H1 (cell line): Measurements from ENCODE around the gene LY6G5C. TPM values are rescaled to one million over a fixed set of nuclear protein-coding genes. Genes with fewer than 3 reads are reported as not detected.

Experiments used
- CTCF ChIA-PET: fragments of 300-600 bp; sonication (Branson Sonifier 250); formaldehyde crosslinking; loops from one replicate; lab custom pipeline; 2021; ENCODE audit not compliant: partially characterized antibody; lab: Charles Lee
- POLR2A ChIA-PET: fragments of 300-600 bp; sonication (Branson Sonifier 250); formaldehyde crosslinking; loops from one replicate; lab custom pipeline; 2021; ENCODE audit warnings: inconsistent platforms; ENCODE audit not compliant: partially characterized antibody; lab: Charles Lee
- DNase-seq, 2 experiments: peaks; one replicate each; pipeline versions ENCODE4 v3.0.0 to v3.0.0-alpha.2; 2010 to 2022; ENCODE audit warnings: low spot score in 2 of 2, low read depth in 1 of 2, mixed read lengths in 1 of 2
- FAIRE-seq: peaks from 2 replicates; lab custom pipeline; 2011; peaks lifted over from hg19 to GRCh38; lab: Jason Lieb, UNC
- H2AFZ ChIP-seq: 2 replicates; pipeline ENCODE4 v1.8.1; 2012; ENCODE audit warnings: low read length, inconsistent platforms
- H2AK5ac ChIP-seq: 2 replicates; pipeline ENCODE4 v1.6.1; 2013; ENCODE audit warnings: low read depth, low read length
- H2BK120ac ChIP-seq: replicated peaks from 2 replicates; pipeline ENCODE3; 2013; ENCODE audit warnings: low read depth, low read length, inconsistent platforms
- H2BK12ac ChIP-seq: 2 replicates; pipeline ENCODE4 v1.6.1; 2013; ENCODE audit warnings: low read depth, low read length
- H2BK15ac ChIP-seq: 2 replicates; pipeline ENCODE4 v1.6.1; 2013; ENCODE audit warnings: low read length
- H2BK20ac ChIP-seq: 2 replicates; pipeline ENCODE4 v1.6.1; 2013; ENCODE audit warnings: low read length
- H2BK5ac ChIP-seq: 2 replicates; pipeline ENCODE4 v1.6.1; 2013; ENCODE audit warnings: low read depth, low read length
- H3K14ac ChIP-seq: 2 replicates; pipeline ENCODE4 v1.6.1; 2013; ENCODE audit warnings: inconsistent platforms; ENCODE audit not compliant: insufficient read length
- H3K18ac ChIP-seq: 2 replicates; pipeline ENCODE4 v1.6.1; 2013; ENCODE audit warnings: low read length; ENCODE audit errors: extremely low read depth
- H3K23ac ChIP-seq: 2 replicates; pipeline ENCODE4 v1.6.1; 2013; ENCODE audit warnings: inconsistent platforms; ENCODE audit not compliant: insufficient read length
- H3K23me2 ChIP-seq: 2 replicates; pipeline ENCODE4 v1.6.1; 2013; ENCODE audit warnings: low read depth, low read length
- H3K27ac ChIP-seq: 2 replicates; pipeline ENCODE4 v1.6.1; 2011; ENCODE audit warnings: low read depth, low read length, inconsistent platforms
- H3K27me3 ChIP-seq, 4 experiments: replicated peaks in 1 of 4; 1 replicate in 1 of 4; 2 replicates in 3 of 4; pipeline versions ENCODE4 v1.6.1 to v1.8.1; 2011 to 2013; ENCODE audit warnings: low read length in 3 of 4, mild to moderate bottlenecking in 3 of 4, inconsistent platforms in 2 of 4, mixed read lengths in 2 of 4, moderate library complexity in 1 of 4; ENCODE audit not compliant: control insufficient read depth in 3 of 4, insufficient read depth in 3 of 4; ENCODE audit errors: extremely low read depth in 1 of 4
- H3K36me3 ChIP-seq, 4 experiments: 2 replicates each; pipeline versions ENCODE4 v1.6.1 to v1.8.1; 2011 to 2013; ENCODE audit warnings: mild to moderate bottlenecking in 4 of 4, low read length in 3 of 4, moderate library complexity in 2 of 4, control low read depth in 1 of 4, inconsistent platforms in 1 of 4; ENCODE audit not compliant: insufficient read depth in 4 of 4, control insufficient read depth in 2 of 4
- H3K4ac ChIP-seq: replicated peaks from 2 replicates; pipeline ENCODE3; 2013; ENCODE audit warnings: low read length, low read depth, mixed read lengths, inconsistent platforms; ENCODE audit not compliant: insufficient read length
- H3K4me1 ChIP-seq, 4 experiments: replicated peaks in 1 of 4; 1 replicate in 1 of 4; 2 replicates in 3 of 4; pipeline versions ENCODE4 v1.6.1 to v1.8.1; 2011 to 2013; ENCODE audit warnings: low read length in 3 of 4, inconsistent platforms in 2 of 4, mixed read lengths in 1 of 4; ENCODE audit not compliant: insufficient read depth in 4 of 4, control insufficient read depth in 3 of 4
- H3K4me2 ChIP-seq, 2 experiments: 2 replicates each; pipeline versions ENCODE4 v1.6.1 to v1.8.1; 2011 to 2013; ENCODE audit warnings: low read depth in 2 of 2, low read length in 2 of 2, control low read depth in 1 of 2, inconsistent platforms in 1 of 2, mild to moderate bottlenecking in 1 of 2; ENCODE audit not compliant: insufficient read depth in 1 of 2
- H3K4me3 ChIP-seq, 4 experiments: fragments of 200-600, 300-600 bp in 1 of 4; sonication (generic), shearing (Covaris generic), sonication (Bioruptor Twin) in 1 of 4; 2 replicates each; pipeline versions ENCODE4 v1.5.1 to v1.8.1; 2011 to 2016; ENCODE audit warnings: low read length in 4 of 4, low read depth in 3 of 4, control low read depth in 2 of 4, inconsistent platforms in 2 of 4, mild to moderate bottlenecking in 2 of 4, mixed read lengths in 1 of 4, moderate library complexity in 1 of 4; ENCODE audit not compliant: insufficient read depth in 2 of 4; ENCODE audit errors: extremely low read depth in 1 of 4
- H3K56ac ChIP-seq: replicated peaks from 2 replicates; pipeline ENCODE3; 2013; ENCODE audit warnings: low read depth, mild to moderate bottlenecking, mixed read lengths, low read length, inconsistent platforms; ENCODE audit not compliant: insufficient read length
- H3K79me1 ChIP-seq: 2 replicates; pipeline ENCODE4 v1.6.1; 2013; ENCODE audit warnings: low read depth, low read length, control low read depth
- H3K79me2 ChIP-seq, 2 experiments: 2 replicates each; pipeline versions ENCODE4 v1.6.1 to v1.8.1; 2012 to 2013; ENCODE audit warnings: low read length in 2 of 2, mild to moderate bottlenecking in 2 of 2, inconsistent platforms in 1 of 2; ENCODE audit not compliant: insufficient read depth in 2 of 2, control insufficient read depth in 1 of 2
- H3K9ac ChIP-seq, 4 experiments: replicated peaks in 1 of 4; 1 replicate in 1 of 4; 2 replicates in 3 of 4; pipeline versions ENCODE4 v1.6.1 to v1.8.1; 2011 to 2013; ENCODE audit warnings: low read depth in 3 of 4, low read length in 3 of 4, control low read depth in 2 of 4, mild to moderate bottlenecking in 2 of 4, moderate library complexity in 2 of 4, inconsistent platforms in 1 of 4; ENCODE audit errors: extremely low read depth in 1 of 4
- H3K9me3 ChIP-seq, 2 experiments: 2 replicates each; pipeline versions ENCODE4 v1.6.1 to v1.8.1; 2012 to 2013; ENCODE audit warnings: mild to moderate bottlenecking in 2 of 2, moderate library complexity in 2 of 2, control low read depth in 1 of 2, inconsistent platforms in 1 of 2, low read depth in 1 of 2, low read length in 1 of 2, mixed read lengths in 1 of 2; ENCODE audit not compliant: insufficient read depth in 2 of 2
- H4K20me1 ChIP-seq, 2 experiments: replicated peaks in 1 of 2; 2 replicates each; pipeline versions ENCODE3 to v1.8.1; 2011 to 2013; ENCODE audit warnings: inconsistent platforms in 2 of 2, low read length in 2 of 2, mild to moderate bottlenecking in 1 of 2; ENCODE audit not compliant: insufficient read depth in 2 of 2, control insufficient read depth in 1 of 2
- H4K5ac ChIP-seq: 2 replicates; pipeline ENCODE4 v1.6.1; 2013; ENCODE audit warnings: low read length, low read depth, mixed read lengths, inconsistent platforms; ENCODE audit not compliant: insufficient read length
- H4K8ac ChIP-seq: 2 replicates; pipeline ENCODE4 v1.8.0; 2013; ENCODE audit warnings: mild to moderate bottlenecking, moderate library complexity, low read length, inconsistent platforms; ENCODE audit not compliant: insufficient read depth; ENCODE audit errors: extremely low read depth
- H4K91ac ChIP-seq: replicated peaks from 2 replicates; pipeline ENCODE3; 2013; ENCODE audit warnings: low read length, mixed read lengths, inconsistent platforms; ENCODE audit not compliant: insufficient read length
- BACH1 ChIP-seq: IDR thresholded peaks from 2 replicates; pipeline ENCODE4 v1.6.1; 2012; ENCODE audit warnings: low read length, improper control_type of control experiment
- BRCA1 ChIP-seq: IDR thresholded peaks from 2 replicates; pipeline ENCODE4 v1.6.1; 2012; ENCODE audit warnings: low read depth, low read length, improper control_type of control experiment
- CHD2 ChIP-seq: IDR thresholded peaks from 2 replicates; pipeline ENCODE4 v1.6.1; 2012; ENCODE audit warnings: low read length, improper control_type of control experiment
- CREB1 ChIP-seq: IDR thresholded peaks from 2 replicates; pipeline ENCODE4 v1.6.1; 2012; ENCODE audit warnings: inconsistent platforms
- KDM1A ChIP-seq: fragments of 200-600, 300-600 bp; sonication (generic); IDR thresholded peaks from 2 replicates; pipeline ENCODE4 v1.7.1; 2016; ENCODE audit warnings: mild to moderate bottlenecking, low read length, borderline replicate concordance
- NRF1 ChIP-seq: IDR thresholded peaks from 2 replicates; pipeline ENCODE4 v1.6.1; 2011; ENCODE audit warnings: mild to moderate bottlenecking, low read depth, low read length, improper control_type of control experiment
- POLR2A ChIP-seq, 2 experiments: IDR thresholded peaks; 1 replicate in 1 of 2; 2 replicates in 1 of 2; pipeline ENCODE4 v1.6.1; 2011; ENCODE audit warnings: low read depth in 2 of 2, low read length in 2 of 2, mild to moderate bottlenecking in 2 of 2; ENCODE audit errors: control extremely low read depth in 1 of 2
- RBBP5 ChIP-seq: IDR thresholded peaks from 2 replicates; pipeline ENCODE4 v1.7.1; 2012; ENCODE audit warnings: low read depth, mild to moderate bottlenecking, inconsistent platforms, low read length, moderate library complexity, borderline replicate concordance
- SIN3A ChIP-seq, 2 experiments: IDR thresholded peaks in 1 of 2; conservative IDR thresholded peaks in 1 of 2; 2 replicates each; pipeline ENCODE4 v1.6.1; 2011 to 2012; ENCODE audit warnings: low read length in 2 of 2, improper control_type of control experiment in 1 of 2, low read depth in 1 of 2, mild to moderate bottlenecking in 1 of 2
- SIX5 ChIP-seq: IDR thresholded peaks from 2 replicates; pipeline ENCODE4 v1.6.1; 2011; ENCODE audit warnings: mild to moderate bottlenecking, low read depth, low read length
- SP1 ChIP-seq: IDR thresholded peaks from 2 replicates; pipeline ENCODE4 v1.6.1; 2011; ENCODE audit warnings: low read depth, low read length
- SRF ChIP-seq: IDR thresholded peaks from 2 replicates; pipeline ENCODE4 v1.6.1; 2011; ENCODE audit warnings: mild to moderate bottlenecking, low read depth, low read length, moderate library complexity
- TAF1 ChIP-seq: IDR thresholded peaks from 2 replicates; pipeline ENCODE4 v1.6.1; 2011; ENCODE audit warnings: mild to moderate bottlenecking, low read depth, low read length
- TEAD4 ChIP-seq: IDR thresholded peaks from 2 replicates; pipeline ENCODE4 v1.6.1; 2012; ENCODE audit warnings: low read depth, low read length, inconsistent platforms, mixed read lengths
- WGBS, 2 experiments: shearing (Covaris generic) in 1 of 2; methylation state at CpG; one replicate each; pipeline versions ENCODE4 v1.1.6 to v1.1.7; 2013 to 2015; ENCODE audit warnings: low lambda C conversion rate in 2 of 2, mixed read lengths in 2 of 2, inconsistent platforms in 1 of 2, low coverage in 1 of 2, missing lambda C conversion rate in 1 of 2; ENCODE audit not compliant: insufficient replicate concordance in 2 of 2, insufficient coverage in 1 of 2, insufficient read length in 1 of 2; ENCODE audit errors: extremely low coverage in 1 of 2, missing lambda C conversion rate in 1 of 2; 5-methylcytosine and 5-hydroxymethylcytosine counted together
- polyA plus RNA-seq, 7 experiments: library from polyadenylated mRNA; depleted of rRNA in 3 of 7; stranded (reverse) in 5 of 7; unstranded in 2 of 7; fragments of >200 nt in 5 of 7; fragments of 200-250 nt in 2 of 7; gene quantifications; 1 replicate in 5 of 7; 2 replicates in 1 of 7; 4 replicates in 1 of 7; pipeline versions ENCODE4 v1.2.1 to v1.2.3, GENCODE V29; 2011 to 2013; ENCODE audit warnings: missing spikeins in 2 of 7, mixed read lengths in 2 of 7
- total RNA-seq: library from RNA; stranded (reverse); fragmentation: NEBNext Ultra II Directional; extraction: Animal tissue kit (Norgen Biotek cat#: 25700); gene quantifications from 2 replicates; pipeline ENCODE4 v1.2.1, GENCODE V29; 2021
- TF ChIP-seq, protein P1 (sequence below): IDR thresholded peaks from 2 replicates; pipeline ENCODE4 v1.6.1; 2011; ENCODE audit warnings: low read length, improper control_type of control experiment

Gene LY6G5C
- total and polyA plus RNA-seq, 2 of the 8 experiments (the other 6 are each of a cell fraction or from before 2014, with no cell fraction given), result 1.1 to 1.8 TPM

DNA sequence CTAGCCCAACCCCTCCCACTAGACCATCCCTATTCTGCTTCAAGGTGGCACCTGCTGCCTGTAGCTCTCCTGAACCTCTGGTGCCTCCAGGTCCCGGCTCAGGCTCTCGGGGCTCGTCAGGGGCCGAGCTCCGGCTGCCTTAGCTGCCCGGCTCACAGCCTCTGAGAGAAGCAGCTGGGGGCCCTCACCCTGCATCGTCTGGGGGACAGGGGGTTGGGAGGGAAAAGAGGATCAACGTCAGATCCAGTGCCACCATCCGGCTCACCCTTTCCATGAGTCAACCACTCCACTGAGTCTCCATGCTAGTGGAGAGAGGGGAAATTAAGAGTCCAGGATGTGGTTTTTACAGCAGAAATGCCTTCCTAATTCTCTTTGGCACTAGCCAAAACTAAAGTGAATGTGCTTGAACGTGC is 41.4 kb downstream of the LY6G5C start:
- Histone ChIP-seq H2BK120ac (no peak overlapping the region), H2BK20ac (no peak overlapping the region), H3K23ac (no peak overlapping the region), H3K4me3 (no peak overlapping the region), H3K56ac (no peak overlapping the region), H4K5ac (no peak overlapping the region), H3K18ac (no peak overlapping the region), H3K23me2 (no peaks in the 10 kb centered on the region), H3K9me3 (no peaks in the 10 kb centered on the region), H3K79me2 (no peaks in the 10 kb centered on the region), H3K4me1 (no peaks in the 10 kb centered on the region), H2BK15ac (no peak overlapping the region), H4K8ac (no peak overlapping the region), H3K4me2 (no peak overlapping the region), H3K4ac (no peak overlapping the region), H4K20me1 (peaks cover 13 to 14% of the 10 kb centered on the region in 2 experiments), H3K9ac (no peak overlapping the region; a peak in 1 of 7 replicates), H3K27me3 (no peaks in the 10 kb centered on the region), H2AK5ac (no peak overlapping the region), H2AFZ (no peak overlapping the region), H3K36me3 (peaks cover 61 to 93% (median 77%) of the 10 kb centered on the region in 4 experiments), H2BK12ac (no peak overlapping the region), H2BK5ac (no peak overlapping the region), H4K91ac (no peak overlapping the region), H3K27ac (no peak overlapping the region), H3K79me1 (peaks cover under 1% of the 10 kb centered on the region; the same call in 1 of the 2 replicates), H3K14ac (no peak overlapping the region)
- 96% methylated on average over 10 of the region's 10 CpGs; no CpG with 5 or more reads in 1 of the 2 experiments for WGBS, 2 experiments
- ChIA-PET CTCF (interaction anchor here (0.8 to 1.8 kb wide), 6 partner anchors 12 to 41 kb away, joined by 3 to 4 read pairs (median 3); partner anchors contain the start of gene GPANK1), POLR2A (interaction anchor here (0.6 to 34.9 kb wide), 26 partner anchors 5 to 248 kb away, joined by 3 to 883 read pairs (median 4); partner anchors contain the start of genes ABHD16A, AIF1, APOM and BAG6)
- no peak for FAIRE-seq
- DNase-seq, result no peak
- TF ChIP-seq CREB1 (no peak), CHD2 (no peak), BRCA1 (no peak), SP1 (no peak), POLR2A (IDR thresholded peaks at IDR 0.05; ENCODE audit: control extremely low read depth in 1 of 2, low read depth in 2 of 2, low read length in 2 of 2) (no peak), KDM1A (no peak), SIN3A (conservative IDR thresholded peaks at IDR 0.05 in 1 of 2, IDR thresholded peaks at IDR 0.05 in 1 of 2; ENCODE audit: low read depth in 1 of 2, low read length in 2 of 2) (no peak), TAF1 (no peak), TEAD4 (no peak), NRF1 (no peak), SIX5 (no peak), RBBP5 (no peak), SRF (no peak), BACH1 (no peak)
- TF ChIP-seq, protein P1, sequence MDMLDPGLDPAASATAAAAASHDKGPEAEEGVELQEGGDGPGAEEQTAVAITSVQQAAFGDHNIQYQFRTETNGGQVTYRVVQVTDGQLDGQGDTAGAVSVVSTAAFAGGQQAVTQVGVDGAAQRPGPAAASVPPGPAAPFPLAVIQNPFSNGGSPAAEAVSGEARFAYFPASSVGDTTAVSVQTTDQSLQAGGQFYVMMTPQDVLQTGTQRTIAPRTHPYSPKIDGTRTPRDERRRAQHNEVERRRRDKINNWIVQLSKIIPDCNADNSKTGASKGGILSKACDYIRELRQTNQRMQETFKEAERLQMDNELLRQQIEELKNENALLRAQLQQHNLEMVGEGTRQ, result no peak
